ENCODE results near the gene GRAMD2A.
A peak's percentile ranks its signal among the peaks of the same experiment; 100 is the strongest.

GRAMD2A gene

DNA sequence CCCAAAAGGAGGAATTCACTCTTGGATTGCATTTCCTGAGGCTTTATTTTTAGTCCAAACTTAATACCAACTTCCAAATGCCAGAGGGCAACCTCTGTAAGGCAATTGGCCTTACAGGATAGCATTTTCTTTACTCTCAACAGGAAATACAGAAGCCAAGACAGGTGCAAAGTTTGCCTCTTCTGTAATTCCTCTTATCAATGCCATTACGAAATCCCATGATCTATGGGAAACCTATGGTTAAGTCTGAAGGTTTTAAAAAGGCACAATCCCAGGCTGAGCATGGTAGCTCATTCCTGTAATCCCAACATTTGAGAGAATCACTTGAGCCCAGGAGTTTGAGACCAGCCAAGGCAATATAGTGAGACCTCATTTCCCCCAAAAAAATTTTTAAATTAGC lies 18.5 kb upstream of the GRAMD2A start:
- no peak for DNase-seq

DNA sequence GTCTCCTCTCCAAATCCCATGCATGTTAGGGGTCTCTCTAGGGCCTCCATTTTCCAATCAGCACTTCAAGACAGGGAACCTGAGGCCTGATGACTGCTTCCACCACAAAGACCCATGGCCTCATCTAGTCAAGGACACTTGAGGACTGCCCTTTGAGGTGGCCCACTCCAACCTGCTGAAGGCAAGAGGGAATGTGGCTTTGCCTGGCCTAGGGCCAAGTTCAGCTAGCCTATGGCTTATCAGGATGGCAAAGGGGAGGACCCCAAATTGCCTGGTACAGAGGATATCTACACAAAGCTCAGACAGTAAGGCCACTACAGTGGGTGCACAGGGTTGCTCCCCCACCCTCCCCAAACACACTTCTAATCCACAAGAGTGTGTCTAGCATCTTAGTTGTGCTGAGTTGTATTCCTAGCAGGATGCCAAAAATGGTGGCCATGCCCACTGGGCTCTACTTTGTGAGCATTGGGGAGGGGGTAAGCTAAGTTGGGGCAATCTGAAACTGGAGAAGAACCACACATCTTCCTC lies 10.0 kb upstream of the GRAMD2A start:
- DNase-seq: no peak

- no peak for DNase-seq
Measured at GRCh38 chr15:72206677-72207000, 9.1 kb upstream of the GRAMD2A start.

DNA sequence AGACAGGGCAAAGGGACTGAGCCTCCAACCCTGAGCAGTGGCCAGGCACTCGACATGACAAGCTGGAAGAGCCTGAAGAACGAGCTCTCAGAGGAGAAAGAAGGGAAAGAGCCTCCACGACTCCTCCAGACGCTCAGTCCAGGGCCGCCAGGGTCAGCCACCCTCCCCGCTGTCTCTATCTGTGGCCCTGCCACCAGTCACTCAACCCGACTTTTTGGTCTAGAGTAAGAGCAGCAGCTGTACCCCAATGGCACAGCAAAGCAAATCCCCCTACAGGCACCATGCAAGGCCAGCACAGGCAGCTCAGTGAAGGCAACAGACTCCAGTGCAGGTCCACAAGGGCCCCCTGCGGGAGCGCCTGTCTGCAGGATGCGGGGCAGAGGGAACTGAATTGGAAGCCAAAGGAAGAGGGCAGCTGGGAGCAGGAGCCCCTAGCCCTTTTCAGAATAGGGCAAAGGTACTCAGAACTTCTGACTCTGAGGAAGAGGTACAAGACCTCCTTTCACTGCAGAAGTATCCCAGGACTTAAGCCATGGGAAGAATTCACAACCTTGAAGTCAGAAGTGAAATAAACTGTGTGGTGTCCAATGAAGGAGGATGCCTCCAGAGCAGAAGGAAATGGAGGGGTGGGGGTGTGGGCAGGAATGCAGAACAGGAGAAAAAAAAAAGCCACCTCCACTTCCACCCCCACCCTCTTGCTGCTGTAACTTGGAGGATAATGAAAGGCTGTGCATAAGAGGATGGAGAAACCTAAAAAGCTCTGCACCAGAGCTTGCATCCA lies 8.5 kb upstream of the GRAMD2A start:
- no peak for DNase-seq

DNA sequence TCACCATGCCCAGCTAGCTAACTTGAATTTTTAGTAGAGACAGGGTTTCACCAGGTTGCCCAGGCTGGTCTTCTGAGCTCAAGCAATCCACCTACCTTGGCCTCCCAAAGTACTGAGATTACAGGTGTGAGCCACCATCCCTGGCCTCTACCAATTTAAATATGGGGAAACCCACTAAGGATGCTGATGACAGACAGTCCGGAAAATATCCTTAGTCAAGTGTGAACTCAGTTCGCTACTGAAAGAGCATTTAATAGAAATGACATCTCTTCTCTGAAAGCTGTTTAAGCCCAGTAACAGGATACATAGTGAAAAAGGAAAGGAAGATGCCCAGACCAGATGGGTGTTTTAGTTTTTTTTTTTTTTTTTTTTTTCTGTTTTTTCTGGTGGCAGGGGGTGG lies 7.7 kb upstream of the GRAMD2A start:
- no peak for DNase-seq

DNA sequence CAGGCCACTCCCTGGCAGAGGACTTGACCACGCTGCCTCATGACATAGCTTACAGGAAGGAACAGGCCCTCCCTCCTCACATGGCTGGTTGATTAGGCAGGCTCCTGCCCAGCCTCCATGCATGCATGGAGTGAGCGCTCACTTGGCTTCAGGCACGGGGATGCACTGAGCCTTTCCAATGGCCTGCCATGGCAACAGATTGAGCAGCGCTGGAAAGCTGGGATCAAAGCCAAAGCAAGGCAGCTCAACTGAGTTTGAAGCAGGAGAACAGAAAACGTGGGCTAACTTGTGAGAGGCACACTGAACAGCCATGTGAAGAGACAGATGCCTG lies 5.9 kb upstream of the GRAMD2A start:
- DNase-seq: no peak

DNA sequence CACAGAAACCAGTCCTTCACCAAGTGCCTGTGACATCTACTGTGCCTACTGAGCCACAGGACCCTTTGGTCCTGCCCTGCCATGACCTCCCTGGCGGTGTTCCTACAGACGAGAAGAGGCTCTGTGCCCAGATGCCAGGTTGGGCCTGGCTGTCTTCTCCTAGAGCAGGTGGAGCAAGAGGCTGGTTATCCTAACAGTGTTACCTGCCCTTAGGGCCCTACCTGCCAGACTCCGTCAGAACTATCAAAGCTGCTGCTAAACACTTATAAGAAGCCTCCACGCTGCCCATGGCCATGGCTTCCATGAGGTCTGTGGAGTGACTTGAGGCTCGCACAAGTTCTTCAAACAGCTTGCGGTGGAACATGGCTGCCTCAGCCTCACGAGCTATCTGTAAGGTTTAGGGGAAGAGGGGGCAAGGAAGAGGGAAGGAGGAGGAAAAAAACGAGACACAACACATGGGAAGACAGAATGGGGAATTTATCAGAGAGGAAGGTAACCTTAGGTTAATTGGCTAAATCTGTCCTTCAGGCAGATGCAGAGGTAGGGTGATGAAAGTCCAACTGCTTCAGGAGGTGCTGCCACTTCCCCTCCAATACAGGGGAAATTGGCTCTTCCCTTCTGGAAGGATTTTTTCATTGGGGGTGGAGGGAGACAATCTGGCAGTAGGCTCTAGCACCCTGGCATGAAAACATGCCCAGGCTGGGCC lies 5.4 kb upstream of the GRAMD2A start:
- no peak for DNase-seq

GRCh38 chr15:72202302-72202701 lies 4.7 kb upstream of the GRAMD2A start:
- DNase-seq: no peak

- no peak for DNase-seq
Measured at GRCh38 chr15:72201391-72201921, 3.9 kb upstream of the GRAMD2A start.

DNA sequence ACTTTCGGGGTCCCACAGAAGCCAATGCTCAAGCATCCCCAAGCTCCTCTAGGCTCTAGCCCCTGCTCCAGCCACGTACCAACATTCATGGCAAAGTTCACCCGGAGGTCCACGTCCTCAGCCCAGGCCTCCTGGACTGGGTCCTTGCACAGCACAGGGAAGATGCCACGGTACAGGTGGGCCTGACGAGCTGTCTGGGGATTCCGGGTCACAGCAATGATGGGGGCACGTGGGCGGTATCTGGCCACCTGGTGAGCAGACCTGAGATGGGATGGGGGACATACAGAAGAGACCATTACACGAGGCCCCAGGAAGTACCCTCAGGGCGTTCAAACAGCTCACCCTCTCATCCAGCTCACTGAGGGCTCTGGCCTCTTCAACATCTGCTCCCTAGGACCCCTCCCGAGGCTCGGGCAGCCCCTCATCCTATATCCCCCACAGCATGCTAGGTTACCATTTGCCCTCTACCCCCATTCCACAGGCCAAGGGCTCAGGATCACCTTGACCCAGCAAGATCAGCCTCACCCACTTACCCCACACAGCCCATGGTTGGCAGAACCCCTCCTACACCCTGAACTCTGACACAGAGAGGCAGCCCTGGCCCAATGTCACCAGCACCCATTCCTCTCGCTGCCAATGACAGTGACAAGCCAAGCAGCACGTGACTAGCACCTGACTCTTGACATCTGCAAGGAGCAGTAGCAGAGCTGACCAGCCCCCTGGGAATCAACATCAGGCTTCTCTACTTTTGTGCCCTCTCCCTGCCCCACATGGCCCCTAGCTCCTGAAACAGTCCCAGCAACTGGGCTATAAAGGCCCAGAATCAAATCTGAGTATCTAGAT lies 3.0 kb upstream of the GRAMD2A start:
- DNase-seq: no peak

DNA sequence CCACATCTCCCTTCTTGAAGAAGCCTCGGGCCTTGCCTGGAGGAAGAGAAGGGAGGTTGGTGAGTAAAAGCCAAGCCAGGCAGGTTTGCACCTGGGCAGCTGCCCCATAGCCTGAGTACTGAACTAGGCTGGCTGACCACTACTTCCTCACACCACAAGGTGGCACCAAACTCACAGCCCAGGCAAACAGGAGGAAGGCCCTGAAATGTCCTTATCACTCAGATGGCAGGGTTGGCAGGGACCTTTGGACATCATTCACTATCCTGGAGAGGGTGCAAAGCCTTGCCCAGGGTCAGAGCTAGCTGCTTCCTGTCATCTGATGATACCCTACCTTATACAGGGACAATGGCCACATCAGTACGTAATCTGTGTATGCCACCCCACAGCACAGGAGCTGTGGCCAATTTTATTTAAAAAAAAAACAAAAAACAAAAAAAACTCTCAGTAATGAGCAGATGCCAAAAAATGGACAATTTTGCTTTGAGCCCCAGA lies 2.2 kb upstream of the GRAMD2A start:
- DNase-seq: peak; percentile 74

DNA sequence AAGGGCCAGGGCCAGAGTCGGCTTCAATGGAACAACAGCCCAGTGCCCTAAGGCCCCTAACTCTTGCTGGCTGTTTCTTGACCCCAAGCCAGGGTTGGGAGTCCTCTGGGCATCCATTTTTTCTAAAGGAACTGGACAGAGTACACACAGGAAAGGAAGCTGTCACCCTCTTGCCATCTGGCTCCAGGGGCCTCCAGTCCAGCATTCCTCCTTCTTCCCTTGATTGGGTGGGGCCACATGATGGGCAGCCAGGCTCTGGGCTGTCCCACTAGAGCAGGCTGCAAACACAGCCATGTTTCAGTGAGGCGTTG lies 1.6 kb upstream of the GRAMD2A start:
- DNase-seq: no peak

DNA sequence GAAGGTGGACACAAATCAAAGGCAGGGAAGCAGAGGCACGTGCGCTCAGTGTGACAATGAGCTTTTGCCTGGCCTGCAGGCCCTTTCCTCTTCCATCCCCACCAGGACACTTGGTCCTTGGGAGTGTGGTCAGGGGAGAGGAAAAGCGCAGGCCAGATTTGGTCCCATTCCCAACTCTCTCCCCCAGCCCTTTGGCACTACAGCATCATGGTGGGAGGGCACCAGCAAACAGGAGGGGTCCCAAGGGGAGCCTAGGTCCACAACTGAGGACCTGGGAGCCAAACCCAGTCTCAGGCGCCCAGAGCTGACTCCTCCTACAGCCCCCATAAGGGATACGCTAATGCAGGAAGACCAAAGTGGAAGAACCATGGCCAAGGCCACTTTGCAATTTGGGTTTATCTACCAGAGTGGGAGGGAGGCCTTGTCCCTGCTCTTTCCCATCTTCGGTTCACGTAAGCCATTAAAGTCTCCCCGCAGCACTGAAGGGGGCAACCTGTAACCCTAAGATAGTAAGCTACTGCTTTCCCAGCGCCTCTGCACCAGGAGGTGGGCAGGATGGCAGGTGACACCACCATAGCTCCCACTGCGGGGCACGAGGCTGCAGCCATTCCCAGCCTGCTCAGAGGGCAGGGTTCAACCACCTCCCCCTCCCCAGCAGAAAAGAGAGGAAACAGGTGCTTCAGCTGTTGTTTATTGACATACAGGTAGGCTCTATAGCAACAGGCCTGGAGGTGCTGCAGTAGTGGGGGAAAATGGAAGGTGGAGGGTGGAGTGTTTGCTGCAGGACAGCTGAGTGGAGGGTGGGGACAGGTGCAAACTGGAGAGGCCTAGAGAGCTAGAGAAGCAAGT lies 993 bp upstream of the GRAMD2A start:
- DNase-seq: no peak

- no peak for DNase-seq
Measured at GRCh38 chr15:72197041-72197459, 537 bp downstream of the GRAMD2A start.

DNA sequence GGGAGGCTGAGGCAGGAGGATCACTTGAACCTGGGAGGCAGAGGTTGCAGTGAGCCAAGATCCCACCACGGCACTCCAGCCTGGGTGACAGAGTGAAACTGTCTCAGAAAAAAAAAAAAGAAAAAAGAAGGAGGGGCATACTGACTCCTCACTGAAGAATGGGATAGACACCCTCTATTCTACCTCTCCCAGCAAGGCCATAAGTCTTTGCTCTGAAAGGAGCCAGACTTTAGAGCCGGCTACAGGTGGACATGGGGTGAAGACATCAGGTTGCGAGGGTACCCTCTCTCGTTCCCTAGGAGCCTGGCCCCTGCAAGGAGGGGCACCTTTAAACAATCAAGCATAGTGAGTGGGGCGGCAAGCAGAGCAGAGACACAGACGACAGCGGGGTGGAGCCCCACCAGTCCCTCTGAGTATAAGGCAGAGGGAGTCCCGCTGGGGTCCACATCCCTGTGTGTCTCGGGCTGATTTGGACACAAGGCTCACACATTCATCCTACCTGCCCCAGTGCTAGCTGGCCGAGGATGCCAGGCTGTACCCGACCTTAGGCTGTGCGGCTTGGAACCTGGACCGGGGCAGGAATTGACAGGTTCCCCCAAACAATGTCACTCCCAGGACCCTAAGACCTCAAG lies 1.1 kb downstream of the GRAMD2A start:
- no peak for DNase-seq

DNA sequence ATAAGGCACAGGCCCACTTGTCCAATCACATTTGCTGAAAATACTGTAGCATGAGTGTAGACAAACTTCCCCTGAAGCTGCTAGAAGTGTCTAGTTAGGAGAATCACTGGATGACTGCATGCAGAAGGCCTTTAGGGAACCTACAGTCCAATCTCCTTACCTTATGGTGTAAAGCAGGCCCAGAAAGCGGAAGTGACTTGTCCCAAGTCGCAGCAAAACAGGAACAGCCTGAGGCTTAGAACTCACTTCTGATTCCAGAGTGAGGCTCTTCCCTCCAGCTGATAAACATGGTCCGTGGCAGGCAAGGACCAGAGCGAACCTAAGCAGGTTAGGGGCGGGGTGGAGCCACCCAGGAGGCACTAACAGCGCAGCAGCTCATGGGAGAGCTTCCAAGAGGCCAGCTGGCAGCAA lies 2.5 kb downstream of the GRAMD2A start:
- DNase-seq: no peak

- no peak for DNase-seq
Measured at GRCh38 chr15:72193836-72194396, 3.7 kb downstream of the GRAMD2A start.

DNA sequence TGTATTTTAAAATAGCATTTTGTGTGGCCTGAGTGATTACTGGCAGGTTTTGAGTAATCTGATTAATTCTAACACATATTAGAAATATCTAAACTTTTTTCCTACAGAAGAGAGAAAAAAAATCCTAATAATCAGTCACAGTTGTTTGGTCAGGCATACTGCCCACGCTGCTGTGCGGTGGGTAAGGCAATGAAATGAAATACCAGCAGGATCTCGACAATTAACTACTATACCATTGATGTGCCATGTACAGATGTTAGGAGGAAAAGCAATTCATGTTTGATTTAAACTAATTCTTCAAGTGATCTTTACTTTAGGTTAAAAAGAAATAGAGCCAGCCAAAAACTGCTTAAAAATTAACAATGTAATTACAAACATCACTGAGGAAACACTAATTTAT lies 5.2 kb downstream of the GRAMD2A start:
- DNase-seq: no peak

- no peak for DNase-seq
Measured at GRCh38 chr15:72189250-72189902, 8.2 kb downstream of the GRAMD2A start.

GRCh38 chr15:72184165-72184811 lies 13.3 kb downstream of the GRAMD2A start:
- DNase-seq: no peak

- no peak for DNase-seq
Measured at GRCh38 chr15:72183781-72184164, 13.8 kb downstream of the GRAMD2A start.
